8988T (cell line): Measurements from ENCODE around the gene SCO1.

Source experiments
- DNase-seq: peaks from one replicate; pipeline ENCODE4 v3.0.0; 2011

The SCO1 gene

DNA sequence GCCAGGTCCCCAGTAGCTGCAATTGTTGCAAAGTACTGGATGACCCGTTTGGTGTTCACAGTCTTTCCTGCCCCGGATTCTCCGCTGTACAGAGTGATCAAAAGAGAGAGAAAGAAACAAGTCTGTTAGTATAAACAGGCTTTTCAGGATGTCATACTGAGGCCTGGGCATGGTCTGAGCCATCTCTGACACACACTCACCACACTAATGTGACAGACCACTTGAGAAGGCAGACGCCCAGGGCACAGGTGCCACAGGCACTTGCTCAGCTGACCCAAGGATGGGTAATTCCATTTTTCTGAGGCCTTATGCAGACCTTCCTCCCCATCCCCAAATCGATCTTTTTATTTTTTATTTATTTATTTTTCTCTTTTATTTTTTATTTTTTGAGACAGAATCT lies 47.7 kb downstream of the SCO1 start:
- DNase-seq: no peak

- no peak for DNase-seq
These were observed 48.4 kb downstream of the SCO1 start for GRCh38 chr17:10648956-10649355.

GRCh38 chr17:10648381-10648780 lies 49.0 kb downstream of the SCO1 start:
- DNase-seq: no peak

- DNase-seq: no peak
These were observed 50.8 kb downstream of the SCO1 start for GRCh38 chr17:10646392-10646990.

GRCh38 chr17:10640475-10640874 lies 56.9 kb downstream of the SCO1 start:
- DNase-seq: no peak

GRCh38 chr17:10638151-10638550 lies 59.2 kb downstream of the SCO1 start:
- DNase-seq: no peak

- DNase-seq: no peak
These were observed 62.0 kb downstream of the SCO1 start for GRCh38 chr17:10635290-10635689.

GRCh38 chr17:10633738-10634379 lies 63.5 kb downstream of the SCO1 start:
- DNase-seq: no peak

DNA sequence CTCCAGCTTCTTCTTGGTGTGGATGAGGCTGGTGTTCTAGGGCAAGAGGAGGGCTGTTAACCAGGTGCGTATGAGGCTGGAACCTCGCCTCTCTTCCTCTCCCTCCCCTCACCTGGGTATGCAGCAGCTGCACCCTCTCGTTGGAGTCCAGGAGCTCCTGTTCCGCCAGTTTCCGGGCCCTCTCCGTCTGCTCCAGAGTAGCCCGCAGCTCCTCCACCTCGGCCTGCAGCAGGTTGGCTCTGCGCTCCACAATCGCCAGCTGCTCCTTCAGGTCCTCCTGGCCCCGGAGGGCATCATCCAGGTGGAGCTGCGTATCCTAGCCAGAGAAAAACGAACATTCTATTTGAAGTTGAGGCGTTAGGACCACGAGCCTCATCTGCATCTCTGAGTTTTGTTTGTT lies 65.6 kb downstream of the SCO1 start:
- no peak for DNase-seq

GRCh38 chr17:10631048-10631700 lies 66.2 kb downstream of the SCO1 start:
- DNase-seq: no peak

- DNase-seq: no peak
These were observed 67.6 kb downstream of the SCO1 start for GRCh38 chr17:10629706-10630105.

DNA sequence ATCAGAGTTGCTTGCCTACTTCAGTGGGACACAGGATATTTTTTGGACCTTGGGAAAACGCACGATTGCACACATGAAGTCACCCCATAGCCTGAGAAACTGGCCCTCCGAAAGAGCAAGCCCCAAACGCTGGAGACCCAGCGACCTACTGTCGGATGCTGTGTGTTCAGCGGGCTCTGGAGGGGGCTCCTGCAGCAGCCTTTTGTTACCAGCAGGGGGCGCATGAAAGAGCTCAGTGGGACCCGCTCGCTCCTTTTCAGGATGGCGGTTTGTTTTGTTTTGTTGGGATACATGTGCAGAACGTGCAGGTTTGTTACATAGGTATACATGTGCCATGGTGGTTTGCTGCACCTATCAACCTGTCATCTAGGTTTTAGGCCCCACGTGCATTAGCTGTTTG lies 68.6 kb downstream of the SCO1 start:
- no peak for DNase-seq

DNA sequence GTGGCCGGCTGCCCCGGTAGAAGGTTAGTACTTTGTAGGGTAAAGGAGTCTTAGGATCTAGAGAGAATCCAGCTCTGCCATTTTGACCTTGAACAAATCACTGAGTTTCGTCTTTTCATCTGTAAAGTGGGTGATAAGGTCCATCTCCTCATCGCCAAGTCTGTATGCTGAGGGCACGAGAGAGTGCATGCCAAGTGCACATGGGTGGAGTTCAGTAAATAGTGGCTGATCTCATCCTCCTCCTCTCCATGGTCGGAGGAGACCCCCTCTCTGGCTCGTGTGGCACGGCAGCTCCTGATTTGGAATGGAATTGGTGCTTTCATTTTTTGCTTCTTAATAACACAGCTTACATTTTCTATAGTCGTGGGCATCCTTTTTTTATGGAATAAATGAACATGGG lies 70.9 kb downstream of the SCO1 start:
- DNase-seq: no peak

DNA sequence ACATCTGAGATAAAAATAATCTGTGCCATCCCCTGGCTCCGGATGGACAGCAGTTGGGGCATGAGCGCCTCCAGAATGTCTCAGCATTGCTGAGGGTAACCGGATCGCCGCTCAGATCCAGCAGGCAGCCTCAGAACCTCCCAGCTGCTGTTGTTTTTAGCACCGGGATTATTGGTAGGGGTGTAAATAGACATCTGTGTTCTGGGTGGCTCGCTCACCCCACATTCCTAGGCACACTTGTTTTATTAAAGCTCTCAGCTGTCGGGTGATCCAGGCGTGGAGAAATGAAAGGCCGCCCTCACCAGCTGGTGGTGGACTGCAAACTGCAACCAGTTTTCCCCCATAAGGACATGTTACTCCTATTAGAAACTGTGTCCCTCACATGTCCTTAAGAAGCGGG lies 72.4 kb downstream of the SCO1 start:
- no peak for DNase-seq

DNA sequence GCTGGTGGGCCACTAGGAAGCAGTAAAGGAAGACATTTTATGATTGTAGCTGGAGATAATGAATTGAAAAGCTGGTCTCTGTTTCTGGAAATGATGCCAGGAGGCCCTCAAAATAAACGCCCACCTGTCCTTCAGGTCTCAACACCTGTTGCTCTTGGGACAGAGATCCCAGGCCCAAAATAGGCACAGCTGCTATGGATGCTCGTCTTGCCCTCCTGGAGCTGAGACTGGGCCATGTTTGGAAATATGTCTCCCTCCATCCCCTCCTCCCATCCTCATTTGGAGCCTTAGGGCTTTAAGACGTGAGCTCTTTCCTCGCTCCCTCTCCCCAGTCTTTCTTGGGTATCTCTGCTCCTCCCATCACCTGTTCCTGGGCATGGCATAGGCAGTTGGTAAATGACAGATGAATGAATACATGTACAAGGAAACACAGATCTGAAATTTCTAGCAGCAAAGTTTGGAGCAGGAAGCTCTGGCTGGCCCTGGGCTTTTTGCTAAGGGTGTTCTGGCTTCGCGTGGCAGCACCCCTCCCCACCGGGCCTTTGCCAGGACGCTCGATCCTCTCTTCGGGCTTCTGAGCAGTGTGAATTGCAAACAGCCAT lies 73.5 kb downstream of the SCO1 start:
- no peak for DNase-seq

DNA sequence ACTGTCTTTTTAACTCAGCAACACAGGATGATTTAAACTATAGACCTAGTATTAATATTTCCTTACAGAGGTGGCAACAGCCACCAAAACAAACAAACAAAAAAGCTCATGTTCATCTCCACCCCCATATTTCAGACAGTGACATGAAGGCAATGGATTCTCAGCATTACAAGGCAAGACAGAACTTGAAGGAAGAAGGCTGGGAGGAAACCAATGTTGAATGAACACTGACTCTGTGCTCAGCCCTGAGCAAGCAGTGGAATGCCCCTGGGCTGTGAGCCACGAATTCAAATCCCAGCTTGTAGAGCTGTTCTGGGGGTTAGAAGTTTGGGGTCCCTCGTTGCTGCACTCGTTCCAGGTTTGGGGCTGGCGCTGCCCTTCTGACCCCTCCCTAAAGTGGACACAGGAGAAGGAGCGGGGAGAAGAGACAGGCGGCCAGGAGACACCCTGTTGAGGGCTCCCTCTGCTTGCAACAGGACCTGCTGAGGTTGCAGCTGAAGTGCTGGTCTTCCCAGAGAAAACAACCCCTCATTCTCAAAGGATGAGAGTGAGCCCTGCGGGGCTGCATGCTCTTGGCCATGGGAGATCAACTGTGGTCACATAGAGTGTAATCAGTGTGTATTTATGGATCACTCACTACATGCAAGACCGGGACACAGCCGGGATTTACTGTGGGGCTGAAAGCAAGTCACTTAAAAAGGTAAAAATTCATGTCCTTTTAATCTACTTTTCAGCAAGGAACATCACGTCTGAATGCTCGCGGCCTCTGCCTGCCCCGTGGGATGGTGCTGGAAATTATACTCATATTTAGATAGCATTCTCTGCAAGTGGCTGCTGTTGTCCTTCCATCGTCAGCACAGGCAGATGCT lies 74.5 kb downstream of the SCO1 start:
- no peak for DNase-seq
